HepG2 (cell line): ENCODE results near the gene FBP1. TPM values are rescaled to one million over a fixed set of nuclear protein-coding genes. Genes with fewer than 3 reads are reported as not detected.

Experiments used
- CEBPG ChIP-seq: IDR thresholded peaks from 2 replicates; pipeline ENCODE4 v1.6.1; 2016
- IRF2 ChIP-seq: IDR thresholded peaks from 2 replicates; pipeline ENCODE4 v1.6.1; 2018; ENCODE audit warnings: missing genetic modification reagents, missing compliant biosample characterization
- RAD21 ChIP-seq: fragments of 450-650 bp; formaldehyde crosslinking; IDR thresholded peaks from 2 replicates; pipeline ENCODE4 v1.5.0; 2020; ENCODE audit warnings: mild to moderate bottlenecking
- RFXAP ChIP-seq: sonication (generic); formaldehyde crosslinking; IDR thresholded peaks from 2 replicates; pipeline ENCODE4 v1.4.0; 2020; ENCODE audit warnings: missing genetic modification reagents, borderline replicate concordance
- SMAD3 ChIP-seq: sonication (generic); formaldehyde crosslinking; IDR thresholded peaks from 2 replicates; pipeline ENCODE4 v1.4.0; 2020; ENCODE audit warnings: missing genetic modification reagents
- SMARCC2 ChIP-seq: fragments of 450-650 bp; IDR thresholded peaks from 2 replicates; pipeline ENCODE4 v1.6.1; 2017; ENCODE audit warnings: antibody characterized with exemption, mild to moderate bottlenecking
- SOX5 ChIP-seq: IDR thresholded peaks from 2 replicates; pipeline ENCODE4 v1.6.1; 2016; ENCODE audit warnings: borderline replicate concordance
- TCF12 ChIP-seq, 2 experiments: fragments of 450-650 bp in 1 of 2; sonication (generic) in 1 of 2; formaldehyde crosslinking in 1 of 2; IDR thresholded peaks; 2 replicates each; pipeline versions ENCODE4 v1.6.1 to v1.8.0; 2017 to 2022; ENCODE audit warnings: antibody characterized with exemption in 1 of 2, mild to moderate bottlenecking in 1 of 2, missing genetic modification reagents in 1 of 2, moderate library complexity in 1 of 2
- ZNF468 ChIP-seq: sonication (generic); formaldehyde crosslinking; IDR thresholded peaks from 2 replicates; pipeline ENCODE4 v1.8.0; 2022; ENCODE audit warnings: mild to moderate bottlenecking, moderate library complexity, missing genetic modification reagents
- ZNF678 ChIP-seq: sonication (generic); formaldehyde crosslinking; IDR thresholded peaks from 2 replicates; pipeline ENCODE4 v1.4.0; 2020; ENCODE audit warnings: mild to moderate bottlenecking, missing genetic modification reagents
- ZNF781 ChIP-seq: sonication (generic); formaldehyde crosslinking; IDR thresholded peaks from 2 replicates; pipeline ENCODE4 v1.5.1; 2020; ENCODE audit warnings: borderline replicate concordance, mild to moderate bottlenecking, missing genetic modification reagents; ENCODE audit errors: not compliant biosample characterization
- polyA plus RNA-seq, 8 experiments: library from polyadenylated mRNA; depleted of rRNA in 3 of 8; stranded (reverse) in 7 of 8; unstranded in 1 of 8; fragments of >200 nt; fragmentation: Illumina TruSeq in 4 of 8; extraction: Trizol in 4 of 8; gene quantifications; 2 replicates each; pipeline versions ENCODE4 v1.2.1 to v1.2.3, GENCODE V29; 2011 to 2016; ENCODE audit warnings: low read depth in 4 of 8, missing spikeins in 1 of 8, mixed read lengths in 1 of 8; ENCODE audit not compliant: insufficient read depth in 1 of 8
- total RNA-seq, 5 experiments: library from RNA; depleted of rRNA; stranded (reverse); fragments of >200 nt; fragmentation: Illumina TruSeq; extraction: Trizol; gene quantifications; 2 replicates each; pipeline ENCODE4 v1.2.3, GENCODE V29; 2016; ENCODE audit warnings: low read depth in 1 of 5
- TF ChIP-seq, protein P1 (sequence below): sonication (generic); formaldehyde crosslinking; IDR thresholded peaks from 2 replicates; pipeline ENCODE4 v1.4.0; 2020; ENCODE audit warnings: mild to moderate bottlenecking, missing genetic modification reagents
- TF ChIP-seq, protein P2 (sequence below): sonication (generic); formaldehyde crosslinking; conservative IDR thresholded peaks from 2 replicates; pipeline ENCODE4 v1.8.1; 2023; ENCODE audit warnings: missing genetic modification reagents
- TF ChIP-seq, protein P3 (sequence below): sonication (generic); formaldehyde crosslinking; IDR thresholded peaks from 2 replicates; pipeline ENCODE4 v1.4.0; 2020; ENCODE audit warnings: mild to moderate bottlenecking, missing genetic modification reagents

Gene FBP1
- total and polyA plus RNA-seq, 2 of the 13 experiments (the other 11 are each of a cell fraction or from before 2014, with no cell fraction given), result 0.29 to 0.53 TPM

DNA sequence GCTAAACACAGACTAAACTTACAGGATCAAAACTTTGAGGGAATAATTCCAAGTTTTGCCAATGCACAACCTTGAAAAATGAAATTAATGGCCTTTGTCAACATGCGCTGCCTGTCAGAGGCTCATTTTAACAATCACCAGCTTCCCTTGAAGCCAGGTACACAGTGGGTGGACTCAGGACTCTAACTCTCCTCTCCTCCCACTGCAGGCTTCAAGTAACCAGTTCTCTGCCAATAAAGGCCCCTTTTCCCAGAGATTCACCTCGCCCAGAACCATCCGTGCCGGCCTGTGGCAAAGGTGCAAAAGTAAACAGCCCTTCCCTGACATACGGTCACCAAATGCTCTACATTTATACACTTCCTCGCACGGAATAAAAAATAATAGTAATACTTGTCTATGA lies 27.2 kb downstream of the FBP1 start (continued):
- TF ChIP-seq, protein P1, sequence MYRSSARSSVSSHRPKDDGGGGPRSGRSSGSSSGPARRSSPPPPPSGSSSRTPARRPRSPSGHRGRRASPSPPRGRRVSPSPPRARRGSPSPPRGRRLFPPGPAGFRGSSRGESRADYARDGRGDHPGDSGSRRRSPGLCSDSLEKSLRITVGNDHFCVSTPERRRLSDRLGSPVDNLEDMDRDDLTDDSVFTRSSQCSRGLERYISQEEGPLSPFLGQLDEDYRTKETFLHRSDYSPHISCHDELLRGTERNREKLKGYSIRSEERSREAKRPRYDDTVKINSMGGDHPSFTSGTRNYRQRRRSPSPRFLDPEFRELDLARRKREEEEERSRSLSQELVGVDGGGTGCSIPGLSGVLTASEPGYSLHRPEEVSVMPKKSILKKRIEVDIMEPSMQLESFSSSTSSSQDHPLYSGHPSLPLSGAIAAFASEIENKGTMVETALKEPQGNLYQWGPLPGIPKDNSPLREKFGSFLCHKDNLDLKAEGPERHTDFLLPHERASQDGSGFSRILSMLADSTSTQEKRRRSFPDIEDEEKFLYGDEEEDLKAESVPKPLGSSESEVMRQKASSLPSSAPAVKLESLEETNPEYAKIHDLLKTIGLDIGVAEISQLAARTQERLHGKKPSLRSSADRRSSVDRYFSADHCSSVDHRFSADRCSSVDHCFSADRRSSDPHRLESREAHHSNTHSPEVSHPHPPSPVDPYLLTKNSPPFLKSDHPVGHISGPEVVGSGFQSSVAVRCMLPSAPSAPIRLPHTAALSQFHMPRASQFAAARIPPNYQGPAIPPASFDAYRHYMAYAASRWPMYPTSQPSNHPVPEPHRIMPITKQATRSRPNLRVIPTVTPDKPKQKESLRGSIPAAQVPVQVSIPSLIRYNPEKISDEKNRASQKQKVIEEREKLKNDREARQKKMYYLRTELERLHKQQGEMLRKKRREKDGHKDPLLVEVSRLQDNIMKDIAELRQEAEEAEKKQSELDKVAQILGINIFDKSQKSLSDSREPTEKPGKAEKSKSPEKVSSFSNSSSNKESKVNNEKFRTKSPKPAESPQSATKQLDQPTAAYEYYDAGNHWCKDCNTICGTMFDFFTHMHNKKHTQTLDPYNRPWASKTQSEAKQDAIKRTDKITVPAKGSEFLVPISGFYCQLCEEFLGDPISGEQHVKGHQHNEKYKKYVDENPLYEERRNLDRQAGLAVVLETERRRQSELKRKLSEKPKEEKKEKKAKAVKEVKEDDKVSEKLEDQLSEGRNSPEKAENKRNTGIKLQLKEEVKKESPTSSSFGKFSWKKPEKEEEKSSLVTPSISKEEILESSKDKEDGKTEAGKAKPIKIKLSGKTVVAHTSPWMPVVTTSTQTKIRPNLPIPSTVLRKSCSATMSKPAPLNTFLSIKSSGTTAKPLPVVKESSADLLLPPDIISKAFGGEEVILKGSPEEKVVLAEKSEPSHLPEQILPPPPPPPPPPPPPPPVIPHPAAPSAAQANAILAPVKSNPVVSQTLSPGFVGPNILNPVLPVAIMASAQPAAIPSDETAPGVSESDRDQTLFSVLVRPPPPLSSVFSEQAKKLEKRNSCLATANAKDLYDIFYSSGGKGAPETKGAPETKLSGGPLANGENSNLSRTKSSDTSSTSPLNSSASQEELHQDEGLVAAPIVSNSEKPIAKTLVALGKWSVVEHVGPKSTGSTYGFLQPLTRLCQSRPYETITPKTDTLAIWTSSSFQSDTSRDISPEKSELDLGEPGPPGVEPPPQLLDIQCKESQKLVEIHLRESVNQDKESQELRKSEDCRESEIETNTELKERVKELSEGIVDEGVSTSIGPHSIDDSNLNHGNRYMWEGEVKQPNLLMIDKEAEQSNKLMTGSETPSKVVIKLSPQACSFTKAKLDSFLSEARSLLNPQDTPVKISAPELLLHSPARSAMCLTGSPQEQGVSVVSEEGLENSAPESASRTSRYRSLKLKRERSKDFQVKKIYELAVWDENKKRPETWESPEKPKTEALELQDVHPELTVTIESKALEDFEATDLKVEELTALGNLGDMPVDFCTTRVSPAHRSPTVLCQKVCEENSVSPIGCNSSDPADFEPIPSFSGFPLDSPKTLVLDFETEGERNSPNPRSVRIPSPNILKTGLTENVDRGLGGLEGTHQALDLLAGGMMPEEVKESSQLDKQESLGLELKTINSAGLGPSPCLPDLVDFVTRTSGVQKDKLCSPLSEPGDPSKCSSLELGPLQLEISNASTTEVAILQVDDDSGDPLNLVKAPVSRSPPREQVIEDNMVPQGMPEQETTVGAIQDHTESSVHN (CRISPR knock-in tag), result no peak
- TF ChIP-seq SOX5 (0 out of 2 replicates have a peak, but pooled peaks have one; percentile 23), ZNF468 (CRISPR knock-in tag) (no peak), SMARCC2 (no peak), TCF12 (IDR thresholded peaks at IDR 0.05) (no peak), TCF12 (CRISPR knock-in tag; IDR thresholded peaks at IDR 0.05) (no peak), ZNF781 (CRISPR knock-in tag) (no peak), CEBPG (CRISPR knock-in tag) (no peak), ZNF678 (CRISPR knock-in tag) (no peak), RAD21 (CRISPR knock-in tag) (no peak), RFXAP (CRISPR knock-in tag) (no peak), IRF2 (CRISPR knock-in tag) (peak; percentile 32; the same call in 1 of the 2 replicates), SMAD3 (0 out of 2 replicates have a peak, but pooled peaks have one; percentile 8)
- TF ChIP-seq, protein P2, sequence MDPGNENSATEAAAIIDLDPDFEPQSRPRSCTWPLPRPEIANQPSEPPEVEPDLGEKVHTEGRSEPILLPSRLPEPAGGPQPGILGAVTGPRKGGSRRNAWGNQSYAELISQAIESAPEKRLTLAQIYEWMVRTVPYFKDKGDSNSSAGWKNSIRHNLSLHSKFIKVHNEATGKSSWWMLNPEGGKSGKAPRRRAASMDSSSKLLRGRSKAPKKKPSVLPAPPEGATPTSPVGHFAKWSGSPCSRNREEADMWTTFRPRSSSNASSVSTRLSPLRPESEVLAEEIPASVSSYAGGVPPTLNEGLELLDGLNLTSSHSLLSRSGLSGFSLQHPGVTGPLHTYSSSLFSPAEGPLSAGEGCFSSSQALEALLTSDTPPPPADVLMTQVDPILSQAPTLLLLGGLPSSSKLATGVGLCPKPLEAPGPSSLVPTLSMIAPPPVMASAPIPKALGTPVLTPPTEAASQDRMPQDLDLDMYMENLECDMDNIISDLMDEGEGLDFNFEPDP (CRISPR knock-in tag), result no peak
- TF ChIP-seq, protein P3, sequence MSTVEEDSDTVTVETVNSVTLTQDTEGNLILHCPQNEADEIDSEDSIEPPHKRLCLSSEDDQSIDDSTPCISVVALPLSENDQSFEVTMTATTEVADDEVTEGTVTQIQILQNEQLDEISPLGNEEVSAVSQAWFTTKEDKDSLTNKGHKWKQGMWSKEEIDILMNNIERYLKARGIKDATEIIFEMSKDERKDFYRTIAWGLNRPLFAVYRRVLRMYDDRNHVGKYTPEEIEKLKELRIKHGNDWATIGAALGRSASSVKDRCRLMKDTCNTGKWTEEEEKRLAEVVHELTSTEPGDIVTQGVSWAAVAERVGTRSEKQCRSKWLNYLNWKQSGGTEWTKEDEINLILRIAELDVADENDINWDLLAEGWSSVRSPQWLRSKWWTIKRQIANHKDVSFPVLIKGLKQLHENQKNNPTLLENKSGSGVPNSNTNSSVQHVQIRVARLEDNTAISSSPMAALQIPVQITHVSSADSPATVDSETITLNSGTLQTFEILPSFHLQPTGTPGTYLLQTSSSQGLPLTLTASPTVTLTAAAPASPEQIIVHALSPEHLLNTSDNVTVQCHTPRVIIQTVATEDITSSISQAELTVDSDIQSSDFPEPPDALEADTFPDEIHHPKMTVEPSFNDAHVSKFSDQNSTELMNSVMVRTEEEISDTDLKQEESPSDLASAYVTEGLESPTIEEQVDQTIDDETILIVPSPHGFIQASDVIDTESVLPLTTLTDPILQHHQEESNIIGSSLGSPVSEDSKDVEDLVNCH (CRISPR knock-in tag), result no peak
